Measurements from ENCODE around the gene FXR1.

FXR1 gene

DNA sequence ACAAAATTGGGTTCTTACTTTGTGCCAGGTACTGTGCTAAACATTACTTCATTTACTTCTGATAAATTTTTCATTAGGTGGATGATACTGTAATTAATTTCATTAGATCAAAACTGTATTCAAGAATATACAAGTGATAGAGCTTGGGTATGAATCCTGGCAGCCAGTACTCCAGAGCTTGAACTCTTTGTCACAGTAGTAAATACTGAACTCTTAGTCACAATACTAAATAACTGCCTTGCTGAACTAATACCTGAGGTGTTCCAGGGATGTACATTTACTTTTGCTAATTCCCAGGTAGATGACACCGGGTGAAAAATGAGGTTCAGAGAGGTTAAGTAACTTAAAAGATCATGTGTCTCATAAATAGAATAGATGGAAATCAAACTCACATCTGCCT lies 20.3 kb downstream of the FXR1 start:
- no peaks in the 10 kb centered on the region for H3K4me1 ChIP-seq (ENCODE audit: control insufficient read depth, insufficient read depth, low read length, poor library complexity, severe bottlenecking)
- no peaks in the 10 kb centered on the region for H3K27me3 ChIP-seq (replicated peaks; ENCODE audit: control insufficient read depth, insufficient read depth, low read length, poor library complexity, severe bottlenecking)
- no peak for DNase-seq
- H3K27ac ChIP-seq (ENCODE audit: insufficient read depth, low read length, poor library complexity, severe bottlenecking): no peak overlapping the region
- no peak overlapping the region for H3K4me3 ChIP-seq (ENCODE audit: insufficient read depth, low read depth, low read length, poor library complexity, severe bottlenecking)
- H3K36me3 ChIP-seq (ENCODE audit: control insufficient read depth, insufficient read depth, low read length): peaks cover 7% of the 10 kb centered on the region
- H3K9me3 ChIP-seq (ENCODE audit: control insufficient read depth, low read length): no peaks in the 10 kb centered on the region

DNA sequence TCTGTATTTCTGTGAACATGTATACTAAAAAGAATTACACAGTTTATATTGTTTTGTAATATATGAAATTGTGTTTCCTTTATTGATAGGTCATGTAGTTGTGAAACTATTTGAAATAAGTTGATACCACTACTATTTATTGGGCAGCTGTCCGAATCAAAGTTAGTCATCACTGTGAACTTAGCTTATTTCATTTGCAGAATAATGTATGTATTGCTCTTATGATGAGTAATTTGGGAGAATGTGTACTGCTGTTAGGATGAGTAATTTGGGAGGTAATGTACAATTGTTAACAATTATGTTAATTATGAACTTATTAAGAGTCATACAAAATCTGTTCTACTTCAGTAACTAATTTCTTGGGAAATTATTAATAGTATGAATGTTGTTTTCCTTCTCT lies 22.2 kb downstream of the FXR1 start:
- Histone ChIP-seq H3K4me1 (ENCODE audit: control insufficient read depth, insufficient read depth, low read length, poor library complexity, severe bottlenecking) (no peaks in the 10 kb centered on the region), H3K36me3 (ENCODE audit: control insufficient read depth, insufficient read depth, low read length) (peaks cover 7% of the 10 kb centered on the region), H3K9me3 (ENCODE audit: control insufficient read depth, low read length) (no peaks in the 10 kb centered on the region), H3K27me3 (replicated peaks; ENCODE audit: control insufficient read depth, insufficient read depth, low read length, poor library complexity, severe bottlenecking) (no peaks in the 10 kb centered on the region), H3K27ac (ENCODE audit: insufficient read depth, low read length, poor library complexity, severe bottlenecking) (no peak overlapping the region), H3K4me3 (ENCODE audit: insufficient read depth, low read depth, low read length, poor library complexity, severe bottlenecking) (no peak overlapping the region)
- no peak for DNase-seq

DNA sequence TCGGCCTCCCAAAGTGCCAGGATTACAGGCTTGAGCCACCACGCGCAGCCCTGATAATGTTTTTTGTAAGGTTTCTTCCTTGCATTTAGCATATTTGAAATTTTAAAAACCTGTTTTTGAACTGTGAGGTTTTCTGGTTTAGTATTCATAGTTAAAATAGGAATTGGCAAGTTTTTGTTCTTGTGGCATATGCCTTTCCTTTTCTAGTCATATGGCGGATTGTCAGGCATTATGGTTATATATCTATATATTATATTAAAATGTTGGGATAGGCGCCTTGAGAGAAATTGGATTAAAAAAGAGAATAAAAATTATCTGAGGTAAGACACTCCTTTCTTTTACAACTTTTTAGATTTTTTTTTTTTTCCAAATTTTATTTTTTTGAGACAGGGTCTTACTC lies 28.4 kb downstream of the FXR1 start:
- H3K4me3 ChIP-seq (ENCODE audit: insufficient read depth, low read depth, low read length, poor library complexity, severe bottlenecking): no peak overlapping the region
- H3K27ac ChIP-seq (ENCODE audit: insufficient read depth, low read length, poor library complexity, severe bottlenecking): no peak overlapping the region

DNA sequence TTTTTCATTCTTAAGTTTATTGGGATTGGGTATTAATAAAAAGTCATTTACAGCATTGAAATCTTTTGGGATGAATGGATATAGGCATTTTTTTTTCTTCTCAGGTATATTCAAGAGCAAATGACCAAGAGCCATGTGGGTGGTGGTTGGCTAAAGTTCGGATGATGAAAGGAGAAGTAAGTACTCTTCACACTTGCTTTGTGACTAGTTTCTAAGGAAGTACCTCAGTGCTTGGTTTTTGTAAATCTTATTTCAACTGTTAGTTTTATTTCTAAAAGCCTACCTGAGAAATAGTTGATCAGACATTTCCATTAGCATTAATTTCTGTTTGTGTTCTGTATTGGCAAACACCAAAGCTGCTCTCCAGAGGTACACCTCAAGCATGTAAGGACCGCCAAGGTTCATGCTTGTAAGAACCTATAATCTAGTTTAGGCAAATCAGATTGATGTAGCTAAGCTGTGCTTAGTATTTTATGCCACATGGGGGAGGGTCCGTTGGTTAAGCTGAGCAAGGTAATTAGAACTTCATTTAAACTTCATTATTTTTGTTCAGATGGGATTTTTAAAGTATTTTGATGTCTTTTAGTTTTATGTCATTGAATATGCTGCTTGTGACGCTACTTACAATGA lies 35.4 kb downstream of the FXR1 start:
- H3K4me1 ChIP-seq (ENCODE audit: control insufficient read depth, insufficient read depth, low read length, poor library complexity, severe bottlenecking): no peaks in the 10 kb centered on the region

More for the DNA sequence above, 28.4 kb downstream of the FXR1 start:
- H3K9me3 ChIP-seq (ENCODE audit: control insufficient read depth, low read length): no peaks in the 10 kb centered on the region
- peaks cover 23% of the 10 kb centered on the region for H3K36me3 ChIP-seq (ENCODE audit: control insufficient read depth, insufficient read depth, low read length)
- H3K27me3 ChIP-seq (replicated peaks; ENCODE audit: control insufficient read depth, insufficient read depth, low read length, poor library complexity, severe bottlenecking): no peaks in the 10 kb centered on the region
- no peak for DNase-seq
- no peaks in the 10 kb centered on the region for H3K4me1 ChIP-seq (ENCODE audit: control insufficient read depth, insufficient read depth, low read length, poor library complexity, severe bottlenecking)

DNA sequence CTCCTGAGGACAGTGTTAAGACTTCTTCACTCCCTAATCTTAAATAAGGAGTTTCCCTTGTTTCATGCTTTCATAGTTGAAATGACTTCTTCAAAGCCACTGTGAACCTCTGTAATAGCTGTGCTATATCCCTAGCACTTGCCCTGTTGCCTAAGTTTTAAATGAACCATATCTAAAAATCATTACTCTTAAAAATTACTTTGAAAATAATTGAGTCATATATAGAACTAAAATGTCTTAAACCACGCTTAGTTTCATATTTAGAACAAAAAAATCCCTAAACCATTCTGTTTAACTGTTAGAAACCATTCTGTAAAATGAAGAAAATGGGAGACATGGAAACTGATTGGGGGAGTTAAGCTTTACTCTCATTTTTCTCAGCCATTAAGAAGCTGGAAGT lies 47.2 kb downstream of the FXR1 start:
- no peaks in the 10 kb centered on the region for H3K4me1 ChIP-seq (ENCODE audit: control insufficient read depth, insufficient read depth, low read length, poor library complexity, severe bottlenecking)
- no peak for DNase-seq
- H3K27ac ChIP-seq (ENCODE audit: insufficient read depth, low read length, poor library complexity, severe bottlenecking): no peak overlapping the region
- H3K27me3 ChIP-seq (replicated peaks; ENCODE audit: control insufficient read depth, insufficient read depth, low read length, poor library complexity, severe bottlenecking): no peaks in the 10 kb centered on the region
- no peak overlapping the region for H3K4me3 ChIP-seq (ENCODE audit: insufficient read depth, low read depth, low read length, poor library complexity, severe bottlenecking)
- no peaks in the 10 kb centered on the region for H3K9me3 ChIP-seq (ENCODE audit: control insufficient read depth, low read length)
- H3K36me3 ChIP-seq (ENCODE audit: control insufficient read depth, insufficient read depth, low read length): peaks cover 52% of the 10 kb centered on the region

More for the DNA sequence above, 35.4 kb downstream of the FXR1 start:
- H3K36me3 ChIP-seq (ENCODE audit: control insufficient read depth, insufficient read depth, low read length): peaks cover 52% of the 10 kb centered on the region
- H3K4me3 ChIP-seq (ENCODE audit: insufficient read depth, low read depth, low read length, poor library complexity, severe bottlenecking): no peak overlapping the region
- no peaks in the 10 kb centered on the region for H3K9me3 ChIP-seq (ENCODE audit: control insufficient read depth, low read length)
- H3K27me3 ChIP-seq (replicated peaks; ENCODE audit: control insufficient read depth, insufficient read depth, low read length, poor library complexity, severe bottlenecking): no peaks in the 10 kb centered on the region
- no peak overlapping the region for H3K27ac ChIP-seq (ENCODE audit: insufficient read depth, low read length, poor library complexity, severe bottlenecking)
- DNase-seq: no peak

DNA sequence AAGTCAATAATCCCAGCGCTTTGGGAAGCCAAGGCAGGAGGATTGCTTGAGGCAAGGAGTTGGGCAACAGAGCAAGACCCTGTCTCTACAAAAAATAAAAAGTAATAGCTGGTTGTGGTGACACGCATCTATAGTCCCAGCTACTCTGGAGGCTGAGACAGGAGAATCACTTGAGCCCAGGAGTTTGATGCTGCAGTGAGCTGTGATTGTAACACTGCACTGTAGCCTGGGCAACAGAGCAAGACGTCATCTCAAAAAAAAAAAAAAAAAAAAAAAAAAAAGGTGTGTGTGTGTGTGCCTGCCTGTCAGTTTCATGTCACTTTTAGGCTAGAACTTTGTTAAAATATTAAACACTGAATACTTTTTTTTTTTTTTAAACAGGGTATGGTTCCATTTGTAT lies 48.6 kb downstream of the FXR1 start:
- Histone ChIP-seq H3K27ac (ENCODE audit: insufficient read depth, low read length, poor library complexity, severe bottlenecking) (no peak overlapping the region), H3K4me3 (ENCODE audit: insufficient read depth, low read depth, low read length, poor library complexity, severe bottlenecking) (no peak overlapping the region), H3K36me3 (ENCODE audit: control insufficient read depth, insufficient read depth, low read length) (peaks cover 52% of the 10 kb centered on the region), H3K4me1 (ENCODE audit: control insufficient read depth, insufficient read depth, low read length, poor library complexity, severe bottlenecking) (no peaks in the 10 kb centered on the region), H3K9me3 (ENCODE audit: control insufficient read depth, low read length) (no peaks in the 10 kb centered on the region), H3K27me3 (replicated peaks; ENCODE audit: control insufficient read depth, insufficient read depth, low read length, poor library complexity, severe bottlenecking) (no peaks in the 10 kb centered on the region)
- no peak for DNase-seq

DNA sequence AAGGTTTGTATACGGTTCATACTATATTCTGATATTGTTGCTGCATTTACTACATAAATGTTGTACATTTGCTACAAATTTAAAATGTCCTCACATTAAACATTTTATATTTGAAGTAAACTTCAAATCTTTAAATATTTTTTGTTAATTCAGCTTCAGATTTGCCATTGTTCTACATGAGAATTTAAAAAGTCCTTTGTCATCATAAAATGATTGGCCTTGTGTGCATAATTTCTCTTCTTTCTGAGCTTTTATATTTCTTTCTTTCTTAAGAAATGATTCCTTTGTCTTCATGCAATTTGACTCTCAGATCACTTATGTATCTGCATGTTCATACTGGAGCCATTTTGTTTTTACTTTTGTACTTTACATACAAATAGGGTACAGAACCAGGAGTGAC lies 49.1 kb downstream of the FXR1 start:
- Histone ChIP-seq H3K27ac (ENCODE audit: insufficient read depth, low read length, poor library complexity, severe bottlenecking) (no peak overlapping the region), H3K4me3 (ENCODE audit: insufficient read depth, low read depth, low read length, poor library complexity, severe bottlenecking) (no peak overlapping the region), H3K27me3 (replicated peaks; ENCODE audit: control insufficient read depth, insufficient read depth, low read length, poor library complexity, severe bottlenecking) (no peaks in the 10 kb centered on the region), H3K4me1 (ENCODE audit: control insufficient read depth, insufficient read depth, low read length, poor library complexity, severe bottlenecking) (no peaks in the 10 kb centered on the region), H3K9me3 (ENCODE audit: control insufficient read depth, low read length) (no peaks in the 10 kb centered on the region), H3K36me3 (ENCODE audit: control insufficient read depth, insufficient read depth, low read length) (peaks cover 48% of the 10 kb centered on the region)
- DNase-seq: no peak

DNA sequence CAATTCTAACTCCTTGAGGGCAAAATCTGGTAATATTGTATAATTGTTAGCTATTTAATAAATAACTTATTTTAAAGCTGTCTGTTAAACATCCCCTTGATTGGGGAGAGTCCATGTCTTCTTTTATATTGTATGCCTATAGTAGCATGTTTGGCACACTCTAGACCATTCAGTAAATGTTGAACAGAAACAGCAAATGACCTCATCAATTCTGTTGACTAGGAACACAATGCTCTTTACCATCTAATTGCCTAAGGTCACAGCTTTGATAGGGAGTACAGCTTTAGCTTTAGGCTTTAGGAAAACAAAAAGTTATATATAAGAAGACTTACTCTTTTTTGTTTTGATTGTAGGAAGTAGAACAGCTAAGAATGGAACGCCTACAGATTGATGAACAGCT lies 50.1 kb downstream of the FXR1 start:
- Histone ChIP-seq H3K36me3 (ENCODE audit: control insufficient read depth, insufficient read depth, low read length) (peaks cover 44% of the 10 kb centered on the region), H3K27me3 (replicated peaks; ENCODE audit: control insufficient read depth, insufficient read depth, low read length, poor library complexity, severe bottlenecking) (no peaks in the 10 kb centered on the region), H3K4me3 (ENCODE audit: insufficient read depth, low read depth, low read length, poor library complexity, severe bottlenecking) (no peak overlapping the region), H3K27ac (ENCODE audit: insufficient read depth, low read length, poor library complexity, severe bottlenecking) (no peak overlapping the region), H3K9me3 (ENCODE audit: control insufficient read depth, low read length) (no peaks in the 10 kb centered on the region), H3K4me1 (ENCODE audit: control insufficient read depth, insufficient read depth, low read length, poor library complexity, severe bottlenecking) (no peaks in the 10 kb centered on the region)
- no peak for DNase-seq

DNA sequence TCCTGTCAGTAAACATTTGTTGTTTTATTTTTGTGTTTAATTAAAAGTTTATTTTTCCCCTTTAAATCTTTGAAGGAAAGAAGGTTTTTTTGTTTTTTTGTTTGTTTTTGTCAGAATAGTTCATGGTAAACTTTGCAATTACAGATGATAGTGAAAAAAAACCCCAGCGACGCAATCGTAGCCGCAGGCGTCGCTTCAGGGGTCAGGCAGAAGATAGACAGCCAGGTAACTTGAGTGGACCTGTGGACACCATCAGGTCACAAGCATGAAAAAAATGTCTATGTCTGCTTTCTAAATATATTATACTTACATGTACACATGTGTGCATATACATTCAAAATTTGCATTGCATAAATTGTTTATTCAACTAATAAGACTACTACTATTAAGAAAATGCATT lies 58.5 kb downstream of the FXR1 start:
- H3K4me3 ChIP-seq (ENCODE audit: insufficient read depth, low read depth, low read length, poor library complexity, severe bottlenecking): no peak overlapping the region
- H3K4me1 ChIP-seq (ENCODE audit: control insufficient read depth, insufficient read depth, low read length, poor library complexity, severe bottlenecking): no peaks in the 10 kb centered on the region
- no peak for DNase-seq
- H3K9me3 ChIP-seq (ENCODE audit: control insufficient read depth, low read length): no peaks in the 10 kb centered on the region
- H3K27ac ChIP-seq (ENCODE audit: insufficient read depth, low read length, poor library complexity, severe bottlenecking): peak overlapping the region; percentile 12
- H3K27me3 ChIP-seq (replicated peaks; ENCODE audit: control insufficient read depth, insufficient read depth, low read length, poor library complexity, severe bottlenecking): no peaks in the 10 kb centered on the region
- H3K36me3 ChIP-seq (ENCODE audit: control insufficient read depth, insufficient read depth, low read length): peaks cover 40% of the 10 kb centered on the region

DNA sequence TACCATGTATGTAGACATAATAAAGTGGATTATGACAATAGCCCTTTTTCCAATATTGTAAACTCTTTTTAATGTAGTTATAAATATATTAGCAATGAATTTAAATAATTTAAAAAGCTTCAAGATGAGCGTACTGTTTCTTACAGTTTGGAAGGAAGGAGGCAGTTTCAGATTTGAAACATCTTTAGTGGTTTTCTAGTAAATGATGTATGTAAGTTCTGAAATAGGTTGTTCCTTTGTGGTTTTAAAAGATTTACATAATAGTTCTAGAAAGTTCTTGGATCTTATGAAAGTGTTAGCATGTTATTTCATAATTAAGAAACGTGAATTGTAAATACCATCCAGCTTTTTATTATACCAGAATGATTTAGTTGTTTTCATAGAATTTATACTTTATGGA lies 61.1 kb downstream of the FXR1 start:
- no peaks in the 10 kb centered on the region for H3K27me3 ChIP-seq (replicated peaks; ENCODE audit: control insufficient read depth, insufficient read depth, low read length, poor library complexity, severe bottlenecking)
- H3K4me3 ChIP-seq (ENCODE audit: insufficient read depth, low read depth, low read length, poor library complexity, severe bottlenecking): no peak overlapping the region
- H3K4me1 ChIP-seq (ENCODE audit: control insufficient read depth, insufficient read depth, low read length, poor library complexity, severe bottlenecking): no peaks in the 10 kb centered on the region
- no peaks in the 10 kb centered on the region for H3K9me3 ChIP-seq (ENCODE audit: control insufficient read depth, low read length)
- peaks cover 37% of the 10 kb centered on the region for H3K36me3 ChIP-seq (ENCODE audit: control insufficient read depth, insufficient read depth, low read length)
- no peak for DNase-seq
- no peak overlapping the region for H3K27ac ChIP-seq (ENCODE audit: insufficient read depth, low read length, poor library complexity, severe bottlenecking)

Data from effector memory CD4-positive, alpha-beta T cell (primary cell).